GM18858 (cell line): Measurements from ENCODE around the gene ARHGAP26.

Experiments
- ATAC-seq: cut with Tn5 transposase; IDR thresholded peaks from one replicate; pipeline ENCODE4 v1.9.1; 2021; ENCODE audit not compliant: unreplicated experiment

ARHGAP26 gene

DNA sequence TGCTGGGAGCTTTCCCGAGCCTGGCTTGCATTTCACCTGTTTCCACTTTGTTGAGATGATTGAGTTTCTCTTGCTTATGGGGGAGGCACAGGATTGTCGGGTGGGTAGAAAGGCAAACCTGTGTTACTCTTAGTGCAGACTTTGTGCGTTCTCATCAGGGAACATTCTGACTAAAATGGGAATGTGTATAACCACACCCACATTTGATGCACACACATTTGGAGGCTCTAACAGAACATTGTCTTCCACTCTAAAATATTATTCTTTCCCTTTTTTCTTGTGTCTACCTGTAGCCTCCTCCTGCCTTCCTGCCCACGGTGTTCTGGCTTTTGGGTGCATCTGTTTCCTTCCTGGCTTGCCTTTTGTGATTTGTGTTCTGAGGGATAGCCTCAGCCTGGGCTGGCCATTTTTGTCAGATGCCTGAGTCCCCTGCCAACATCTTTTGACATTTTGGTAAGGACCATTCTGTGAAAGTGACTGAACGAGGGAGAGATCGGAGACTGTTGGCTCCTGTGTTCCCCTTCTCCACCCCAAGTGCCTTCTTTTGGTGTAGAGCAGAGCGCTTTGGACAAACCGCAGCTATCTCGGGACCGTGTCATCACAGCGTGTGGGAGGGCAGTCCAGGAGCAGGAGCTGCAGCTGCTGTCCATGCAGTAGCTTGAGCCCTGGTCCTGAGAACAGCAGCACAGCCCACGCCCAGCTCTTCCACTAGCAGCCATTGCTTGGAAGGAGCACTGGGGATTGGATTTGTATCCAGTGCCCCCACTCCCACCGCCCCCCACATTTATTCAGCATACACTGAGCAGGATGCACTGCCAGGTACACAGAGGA, 101.4 kb downstream of the ARHGAP26 start:
- no peak for ATAC-seq

DNA sequence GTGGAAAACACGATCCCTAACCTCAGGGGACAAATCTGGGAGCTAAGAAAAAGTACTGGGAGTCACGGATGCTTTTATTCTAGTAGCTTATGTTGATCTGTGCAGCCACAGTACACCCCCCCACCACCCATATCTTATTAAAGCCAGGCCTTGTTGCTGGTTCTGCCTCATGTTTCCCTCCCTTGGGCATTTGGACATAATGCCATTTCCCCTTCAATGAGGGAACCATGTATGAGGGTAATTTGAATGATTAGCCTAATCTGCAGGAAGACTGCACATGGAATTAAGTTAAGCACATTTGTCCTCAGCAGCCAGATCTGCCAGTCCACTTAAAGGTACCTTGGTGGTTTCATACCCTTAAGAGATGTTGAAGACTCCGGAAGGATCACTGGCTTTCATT, 102.0 kb downstream of the ARHGAP26 start:
- ATAC-seq: no peak

DNA sequence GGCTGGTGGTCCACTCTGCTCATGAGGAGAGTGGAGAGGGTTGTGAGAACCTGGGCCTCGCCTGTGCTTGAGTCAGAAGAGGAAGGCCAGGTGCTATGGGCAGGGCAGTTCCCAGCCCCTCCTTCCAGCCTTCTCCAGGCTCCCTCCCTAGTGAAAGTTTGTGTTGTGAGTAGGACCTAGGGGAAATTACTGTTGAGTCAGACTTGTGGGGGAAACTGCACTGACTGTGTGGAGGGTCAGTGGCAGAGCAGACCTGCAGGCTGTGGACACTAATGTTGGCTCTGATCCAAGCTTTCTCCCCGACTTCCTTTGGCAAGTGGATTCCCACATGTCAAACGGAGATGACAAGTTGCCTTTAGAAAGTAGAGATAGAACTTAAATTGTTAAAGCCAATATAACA, 102.6 kb downstream of the ARHGAP26 start:
- ATAC-seq: no peak

DNA sequence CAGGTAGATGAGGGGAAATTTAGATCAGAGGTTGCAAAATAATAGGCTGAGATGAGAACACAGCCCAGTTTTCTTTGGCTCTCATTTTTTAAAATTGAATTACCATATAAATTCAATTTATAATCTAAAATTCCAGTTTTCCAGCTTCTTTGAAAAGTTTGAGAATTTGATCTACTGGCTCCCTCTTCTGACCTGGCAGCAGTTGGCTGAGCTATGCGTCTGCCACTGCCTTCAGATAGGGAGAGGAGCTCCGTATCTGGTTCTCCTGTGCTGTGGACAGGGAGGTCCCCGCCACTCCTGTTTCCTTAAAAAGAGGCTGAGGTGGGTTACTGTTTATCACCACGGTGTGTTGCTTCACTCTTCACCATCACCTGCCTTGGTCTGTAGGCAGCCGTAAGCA, 103.7 kb downstream of the ARHGAP26 start:
- no peak for ATAC-seq

DNA sequence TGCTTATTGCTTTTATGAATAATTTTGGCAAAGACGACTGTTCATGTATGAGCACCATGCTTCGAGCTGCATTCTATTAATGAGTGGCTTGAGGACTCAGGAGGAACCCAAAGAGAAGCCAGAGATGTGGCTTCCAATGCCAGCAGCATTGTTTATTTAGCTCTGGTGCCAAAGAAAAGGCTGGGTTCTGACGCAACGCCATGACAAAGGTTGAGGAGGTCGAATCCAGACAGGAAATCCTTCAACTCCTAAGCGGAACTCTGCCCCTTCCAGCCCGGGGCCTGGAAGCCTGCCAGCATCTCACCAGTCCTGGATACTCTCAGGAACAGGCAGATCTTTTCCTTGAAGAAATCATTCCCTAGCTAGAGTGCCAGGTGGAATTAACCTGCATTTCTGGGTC, 104.4 kb downstream of the ARHGAP26 start:
- ATAC-seq: no peak

DNA sequence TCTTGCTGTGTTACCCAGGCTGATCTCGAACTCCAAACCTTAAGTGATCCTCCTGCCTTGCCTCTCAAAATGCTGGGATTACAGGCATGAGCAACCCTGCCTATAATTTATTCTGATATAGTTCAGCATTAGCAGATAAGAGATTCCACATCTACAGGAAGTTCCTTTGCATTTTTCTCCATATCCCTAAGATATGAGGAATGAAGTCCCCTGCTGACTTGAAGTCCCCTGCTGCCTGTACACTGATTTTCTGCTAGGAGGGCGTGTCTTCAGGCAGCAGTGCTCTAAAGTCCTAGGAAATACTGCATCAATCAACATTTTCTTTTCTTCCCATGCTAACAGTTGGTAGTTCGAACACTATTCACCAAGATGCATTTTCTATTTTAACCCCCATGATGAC, 105.8 kb downstream of the ARHGAP26 start:
- no peak for ATAC-seq

DNA sequence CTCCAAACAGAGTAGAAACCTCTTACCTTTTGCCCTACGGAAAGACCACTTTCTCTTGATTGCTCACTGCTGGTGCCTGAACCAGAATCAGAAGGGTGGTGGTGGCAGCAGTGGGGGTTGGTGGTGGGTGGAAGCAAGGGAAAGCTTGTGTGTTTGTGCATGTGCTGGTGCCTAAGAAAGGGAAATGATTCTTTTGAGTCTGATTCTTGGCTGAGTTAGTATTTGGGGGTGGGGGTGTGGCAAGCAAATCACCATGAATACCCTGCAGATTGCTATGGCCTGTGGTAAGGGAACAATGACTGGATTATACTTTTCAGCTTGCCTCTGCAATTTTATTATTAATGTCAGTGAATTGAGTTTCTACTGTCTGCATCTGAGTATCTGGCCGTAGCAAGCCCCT, 106.6 kb downstream of the ARHGAP26 start:
- no peak for ATAC-seq

DNA sequence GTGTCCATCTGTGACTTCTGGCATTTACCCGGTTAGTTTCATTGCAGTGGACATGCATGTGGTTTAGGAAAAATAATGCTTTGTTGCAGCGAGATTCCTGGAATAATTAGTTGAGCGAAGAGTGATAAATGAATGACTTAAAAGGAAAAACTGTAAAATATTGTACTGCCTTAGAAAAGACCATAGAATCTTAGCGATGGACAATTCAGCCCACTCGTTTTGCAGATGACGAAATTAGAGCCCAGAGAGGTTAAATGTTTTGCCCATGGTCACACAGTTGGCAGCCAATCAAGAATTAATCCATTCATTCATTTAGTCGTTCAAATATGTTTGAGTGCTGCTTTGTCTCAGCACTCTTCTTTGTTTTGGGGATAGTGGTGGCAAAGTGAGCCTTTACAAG, 107.9 kb downstream of the ARHGAP26 start:
- ATAC-seq: no peak

DNA sequence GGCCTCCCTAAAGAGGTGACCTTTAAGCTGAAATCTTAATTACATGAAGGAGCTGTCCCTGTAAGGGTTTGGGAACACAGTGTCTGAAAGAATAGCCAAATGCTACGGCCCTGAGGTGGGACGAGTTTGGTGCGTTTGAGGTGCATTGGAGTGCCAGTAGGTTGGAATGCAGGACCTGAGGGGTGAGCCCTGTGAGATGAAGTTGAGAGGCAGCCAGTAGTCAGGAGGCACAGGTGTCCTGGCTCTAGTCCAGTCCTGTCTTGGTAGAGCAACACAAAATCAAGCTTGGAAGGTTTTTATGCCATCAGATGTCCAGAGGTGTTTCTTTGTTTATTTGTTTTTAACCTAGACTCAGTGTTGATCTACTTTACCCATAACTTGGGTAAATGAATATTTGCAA, 108.5 kb downstream of the ARHGAP26 start:
- ATAC-seq: no peak

DNA sequence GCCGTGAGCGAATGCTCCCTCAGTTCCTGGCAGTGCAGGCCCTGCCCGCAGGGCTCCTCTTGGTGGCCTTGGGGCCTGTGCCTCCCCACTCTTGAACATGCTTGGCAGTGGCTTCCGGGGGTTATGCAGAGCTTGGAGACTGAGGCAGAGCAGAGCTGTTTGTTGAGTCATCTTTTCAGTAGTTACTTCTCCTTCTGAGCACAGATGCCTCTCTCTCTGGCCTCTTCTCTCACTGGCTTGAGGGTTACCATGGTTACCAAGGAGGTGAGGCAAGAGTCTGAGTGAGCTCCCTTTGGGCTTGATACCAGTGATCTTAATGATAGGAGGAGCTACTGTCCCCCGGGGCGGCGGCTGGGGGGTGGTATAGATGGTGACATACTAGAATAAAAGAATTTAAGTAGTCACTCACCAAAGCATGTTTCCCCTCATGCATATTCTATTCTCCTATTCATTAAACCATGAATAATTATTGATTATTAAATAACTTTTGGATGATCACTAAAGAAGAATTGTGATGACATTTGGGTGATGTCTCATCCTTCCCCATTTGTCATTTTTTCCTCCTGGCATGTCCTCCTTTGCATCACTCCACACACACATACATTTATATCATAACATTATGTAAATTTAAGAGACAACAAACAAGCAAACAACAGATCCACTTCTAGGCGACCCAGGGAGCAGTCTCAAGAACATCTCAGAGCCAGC, 111.1 kb downstream of the ARHGAP26 start:
- ATAC-seq: peak; percentile 60

DNA sequence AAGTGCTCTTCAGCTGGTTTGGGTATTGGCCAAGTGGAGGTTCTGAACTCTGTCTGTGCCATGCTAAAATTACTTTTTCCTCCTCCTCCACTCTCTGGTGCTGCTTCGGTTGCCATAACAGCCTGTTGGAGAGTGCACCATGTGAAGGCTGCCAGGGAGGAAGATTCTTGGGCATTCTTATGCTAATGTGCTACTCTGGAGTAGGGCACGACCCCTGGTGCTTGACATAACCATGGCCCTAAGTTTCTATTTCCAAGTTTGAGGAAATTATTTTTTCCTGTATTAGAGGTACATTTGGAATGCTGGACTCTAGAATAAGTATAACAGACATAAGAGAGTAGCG, 111.6 kb downstream of the ARHGAP26 start:
- ATAC-seq: no peak

DNA sequence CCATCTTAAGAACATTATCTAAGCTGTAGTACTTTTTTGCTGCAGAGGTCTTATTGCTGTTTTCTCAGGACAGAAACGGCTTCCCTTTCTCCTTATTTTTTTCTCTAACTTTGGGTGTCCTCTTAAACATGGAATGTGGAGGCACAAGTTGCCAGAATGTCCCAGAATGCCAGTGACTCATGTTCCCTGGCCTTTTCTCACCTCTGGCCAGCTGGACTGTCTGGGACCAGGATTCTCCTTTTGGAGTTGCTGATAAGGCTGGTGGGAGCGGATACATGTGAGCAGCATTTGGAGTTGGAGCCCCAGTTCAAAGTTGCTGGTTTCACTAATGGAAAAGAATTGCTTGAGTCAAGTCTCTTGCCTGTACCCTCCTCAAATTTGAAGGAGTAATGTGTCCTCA, 112.8 kb downstream of the ARHGAP26 start:
- ATAC-seq: no peak

DNA sequence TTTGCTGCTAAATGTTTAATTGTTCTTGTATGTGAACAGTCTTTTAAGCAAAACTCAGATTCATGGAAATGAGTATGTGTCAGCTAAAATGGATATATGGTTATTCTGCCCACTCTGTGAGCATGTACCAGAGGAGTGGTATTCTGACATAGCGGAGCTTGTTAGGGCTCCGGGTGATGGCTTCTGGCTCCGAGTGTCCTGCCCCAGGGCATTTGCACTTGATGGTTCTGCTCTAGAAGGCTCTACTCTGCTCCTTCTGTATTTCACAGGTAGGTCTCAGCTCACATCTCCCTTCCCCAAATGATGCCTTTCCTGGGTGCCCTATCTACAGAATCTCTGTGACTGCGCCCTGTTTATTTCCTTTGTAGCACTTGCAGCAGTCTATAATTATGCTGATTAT, 113.3 kb downstream of the ARHGAP26 start:
- ATAC-seq: no peak

DNA sequence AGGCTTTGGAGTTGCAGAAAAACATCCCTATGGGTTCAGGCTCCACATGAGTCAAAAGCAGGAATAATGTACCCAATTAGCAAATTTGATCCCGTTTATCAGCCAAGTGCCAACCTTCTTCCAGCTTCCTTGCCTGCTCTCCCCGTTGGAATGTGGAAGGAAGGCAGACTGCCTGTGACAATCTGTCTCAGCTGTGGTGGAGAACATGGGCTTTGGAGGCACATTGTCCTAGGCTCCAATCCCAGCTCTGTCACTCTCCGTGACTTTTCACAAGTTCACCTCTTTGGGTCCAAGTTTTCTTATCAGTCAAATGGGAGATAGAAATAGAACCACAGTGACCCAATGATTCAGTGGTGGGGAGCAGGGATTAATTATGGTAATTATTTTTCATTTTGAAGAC, 113.9 kb downstream of the ARHGAP26 start:
- no peak for ATAC-seq

DNA sequence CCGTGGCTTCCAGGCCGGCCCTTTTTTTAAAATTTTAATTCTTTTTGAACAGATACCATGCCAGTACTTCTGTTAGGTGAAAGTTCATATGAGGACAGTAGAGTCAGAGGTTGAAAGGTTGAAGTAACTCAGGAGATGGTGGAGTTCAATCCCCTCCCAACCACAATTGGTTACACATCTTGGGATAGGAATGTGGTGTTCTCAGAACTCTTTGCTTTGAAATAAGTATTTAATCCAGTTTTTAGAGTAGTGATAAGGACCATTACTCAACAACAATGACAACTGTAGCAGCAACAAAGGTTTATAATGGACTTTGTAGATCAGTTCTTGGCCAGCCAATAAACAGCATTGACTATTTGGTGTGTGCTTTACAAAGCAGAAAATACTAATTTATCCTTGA, 116.0 kb downstream of the ARHGAP26 start:
- ATAC-seq: no peak

DNA sequence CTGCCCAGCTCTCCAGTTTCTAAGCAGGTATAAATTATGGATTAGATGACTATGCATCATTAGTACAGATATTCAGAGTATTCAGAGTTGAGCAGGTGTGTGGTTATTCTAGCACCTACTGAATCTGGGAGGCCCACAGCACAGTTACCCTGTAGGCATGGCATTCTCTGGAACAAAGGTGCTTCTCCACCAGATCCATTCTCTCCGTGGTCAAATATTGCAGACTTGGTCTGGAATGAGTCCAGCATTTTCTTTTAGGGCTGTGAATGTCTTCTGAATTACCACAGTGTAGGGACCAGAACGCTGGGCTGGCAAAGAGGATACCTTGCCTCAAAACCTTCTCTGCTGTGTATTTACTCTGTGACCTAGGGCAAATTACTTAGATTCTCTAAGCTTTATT, 116.8 kb downstream of the ARHGAP26 start:
- ATAC-seq: no peak

DNA sequence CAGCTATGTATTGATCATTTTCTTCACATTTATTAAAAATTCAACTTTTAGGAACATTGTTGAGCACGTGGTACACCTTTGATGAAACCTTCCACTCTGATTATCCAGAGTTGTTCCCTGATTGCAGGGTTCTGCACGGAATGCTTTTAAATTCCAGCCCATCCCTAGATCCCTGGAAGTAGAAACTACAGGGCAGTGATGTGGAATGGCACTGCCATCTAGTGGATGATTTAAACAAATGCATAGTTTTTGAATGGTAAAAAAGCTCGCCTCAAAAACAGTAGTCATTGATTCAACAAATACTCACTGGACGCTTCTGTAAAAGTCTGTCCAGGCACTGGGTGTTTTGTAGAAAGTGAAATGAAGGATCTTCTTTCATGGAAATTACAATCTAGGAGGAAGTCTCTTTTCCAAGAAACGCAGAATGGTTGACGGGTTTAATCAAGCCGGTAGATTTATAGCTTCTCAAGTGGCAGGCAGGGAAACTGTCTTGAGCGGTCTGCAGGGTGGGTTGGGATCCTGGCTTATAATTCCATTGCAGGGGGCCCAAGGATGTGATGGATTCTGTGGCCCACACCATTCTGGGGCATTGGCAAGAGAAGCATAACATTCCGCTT, 118.4 kb downstream of the ARHGAP26 start:
- ATAC-seq: no peak

DNA sequence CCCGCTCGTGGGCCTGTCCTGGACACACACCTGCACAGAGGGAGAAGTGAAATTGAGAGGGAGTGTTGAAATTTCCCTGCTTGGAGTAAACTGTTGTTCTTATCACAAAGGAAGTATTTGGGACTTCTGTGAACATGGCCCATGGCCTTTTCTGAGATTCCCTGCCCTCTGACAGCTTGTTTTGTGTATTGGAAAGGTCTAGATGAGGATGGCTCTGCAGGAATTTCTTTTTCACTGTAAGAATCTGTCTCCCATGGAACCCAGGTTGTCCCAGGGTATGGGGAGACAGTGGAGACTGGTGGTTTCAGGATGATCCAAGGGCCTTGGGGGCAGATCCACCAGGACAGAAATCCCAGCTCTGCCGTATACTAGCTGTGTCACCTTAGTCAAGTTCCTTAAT, 121.8 kb downstream of the ARHGAP26 start:
- ATAC-seq: no peak

DNA sequence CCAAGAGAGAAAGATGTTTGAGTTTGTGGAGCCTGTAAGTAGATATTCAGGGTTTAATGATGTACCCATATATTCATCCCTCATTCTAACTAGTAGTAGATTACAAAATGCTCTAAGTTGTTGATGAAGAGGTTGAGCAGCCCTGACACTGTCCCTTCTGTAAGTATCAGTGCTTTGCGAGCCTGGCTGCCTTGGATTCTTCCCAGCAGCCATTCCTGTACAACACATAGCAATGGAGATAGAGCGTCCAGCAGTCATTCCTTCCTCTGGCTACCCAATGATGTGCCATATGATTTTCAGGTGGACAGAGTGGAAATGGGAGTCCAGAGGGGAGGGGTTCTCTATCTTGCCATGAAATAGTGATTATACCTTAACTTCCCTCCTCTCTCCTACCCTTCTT, 124.1 kb downstream of the ARHGAP26 start:
- ATAC-seq: no peak

DNA sequence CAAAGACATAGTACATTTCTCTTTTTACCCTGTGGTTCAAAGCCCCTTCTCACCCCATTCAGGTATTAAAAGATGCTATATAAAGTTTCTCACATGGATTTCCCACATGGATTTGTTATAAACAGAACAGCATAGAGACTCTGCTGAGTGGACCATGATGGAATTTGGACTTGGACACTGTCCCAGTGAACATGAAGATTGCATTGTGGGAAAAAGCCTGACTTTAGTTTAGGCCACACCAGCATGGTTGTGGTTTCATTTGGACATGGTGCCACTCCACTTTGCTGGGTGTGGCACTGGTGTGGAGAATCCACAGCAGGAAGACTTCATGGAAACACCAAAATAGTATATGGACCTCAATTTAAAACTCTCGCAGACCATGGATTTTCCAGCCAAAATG, 124.6 kb downstream of the ARHGAP26 start:
- ATAC-seq: no peak

DNA sequence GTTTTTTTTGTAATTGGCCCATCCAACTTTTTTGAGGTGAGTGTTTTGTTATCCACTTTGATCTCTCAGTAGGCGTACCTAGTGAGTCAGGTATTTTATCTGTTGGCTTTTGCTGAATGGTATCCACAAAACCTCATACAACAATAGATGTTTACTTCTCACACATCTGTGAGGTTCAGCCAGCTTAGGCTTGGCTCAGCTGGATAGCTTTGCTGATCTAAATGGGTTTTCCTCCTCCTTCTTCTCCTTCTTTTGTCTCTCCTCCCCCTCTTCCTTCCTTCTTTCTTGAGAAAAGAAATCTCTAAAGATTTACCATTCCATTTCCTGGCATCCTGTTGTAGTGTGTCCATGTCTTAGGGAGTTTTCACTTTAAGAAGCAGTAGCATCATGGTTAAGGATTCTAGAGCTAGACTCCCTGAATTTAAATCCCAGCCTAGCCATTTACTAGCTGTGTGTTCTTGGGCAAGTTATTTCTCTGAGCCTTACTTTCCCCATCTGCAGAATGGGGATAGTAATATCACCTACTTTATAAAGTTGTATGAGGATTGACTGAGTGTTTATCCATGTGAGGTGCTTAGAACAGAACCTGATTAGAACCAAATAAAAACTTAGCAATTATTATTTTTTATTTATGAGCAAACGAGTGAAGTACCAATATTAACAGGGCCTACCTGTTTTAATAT, 126.3 kb downstream of the ARHGAP26 start:
- ATAC-seq: no peak

DNA sequence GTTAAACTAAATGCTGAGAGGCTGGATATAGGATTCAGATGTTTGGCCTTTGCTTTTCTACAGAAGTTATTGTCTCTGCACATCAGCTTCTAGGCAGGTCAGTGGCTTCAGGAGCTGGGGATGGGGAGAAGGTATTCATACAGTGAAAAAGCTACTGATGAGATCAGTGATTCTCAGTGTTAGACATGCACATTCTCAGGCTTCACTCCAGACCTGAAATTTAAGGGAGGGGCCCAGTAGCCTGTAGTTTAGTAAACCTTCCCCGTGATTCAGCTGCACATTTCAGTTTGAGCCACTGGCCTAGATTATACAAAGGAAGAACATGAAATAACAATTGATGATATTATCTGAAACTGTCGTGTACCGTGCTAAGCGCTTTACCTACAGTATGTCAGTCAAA, 127.2 kb downstream of the ARHGAP26 start:
- ATAC-seq: no peak
